Measurements from ENCODE around the gene ADAMTS16. TPM values are rescaled to one million over a fixed set of nuclear protein-coding genes. Genes with fewer than 3 reads are reported as not detected.
A peak's percentile ranks its signal among the peaks of the same experiment; 100 is the strongest.

The ADAMTS16 gene
- total and polyA plus RNA-seq, 11 donors = 0.05 to 4.7 (median 0.16) TPM; not detected in 8

DNA sequence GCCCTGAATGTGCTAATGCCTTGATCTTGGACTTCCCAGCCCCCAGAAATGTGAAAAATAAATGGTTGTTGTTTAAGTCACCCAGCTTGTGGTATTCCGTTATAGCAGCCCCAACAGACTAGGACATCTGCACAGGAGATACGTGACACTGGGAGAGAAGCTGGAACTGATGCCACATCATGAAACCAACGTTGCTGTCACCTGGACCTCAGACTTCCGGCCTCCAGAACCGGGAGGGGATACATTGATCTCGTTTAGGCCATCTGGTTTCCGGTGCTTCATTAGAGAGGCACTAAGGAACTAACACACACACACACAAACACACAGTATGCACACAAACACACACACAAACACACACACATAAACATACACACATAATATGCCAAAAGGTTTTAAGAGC is 207.3 kb downstream of the ADAMTS16 start:
- H3K27ac ChIP-seq = no peak overlapping the region
- DNase-seq = no peak
- H3K4me3 ChIP-seq = no peak overlapping the region
- TF ChIP-seq POLR2A (IDR thresholded peaks at IDR 0.05) = no peak
- TF ChIP-seq, protein P1, sequence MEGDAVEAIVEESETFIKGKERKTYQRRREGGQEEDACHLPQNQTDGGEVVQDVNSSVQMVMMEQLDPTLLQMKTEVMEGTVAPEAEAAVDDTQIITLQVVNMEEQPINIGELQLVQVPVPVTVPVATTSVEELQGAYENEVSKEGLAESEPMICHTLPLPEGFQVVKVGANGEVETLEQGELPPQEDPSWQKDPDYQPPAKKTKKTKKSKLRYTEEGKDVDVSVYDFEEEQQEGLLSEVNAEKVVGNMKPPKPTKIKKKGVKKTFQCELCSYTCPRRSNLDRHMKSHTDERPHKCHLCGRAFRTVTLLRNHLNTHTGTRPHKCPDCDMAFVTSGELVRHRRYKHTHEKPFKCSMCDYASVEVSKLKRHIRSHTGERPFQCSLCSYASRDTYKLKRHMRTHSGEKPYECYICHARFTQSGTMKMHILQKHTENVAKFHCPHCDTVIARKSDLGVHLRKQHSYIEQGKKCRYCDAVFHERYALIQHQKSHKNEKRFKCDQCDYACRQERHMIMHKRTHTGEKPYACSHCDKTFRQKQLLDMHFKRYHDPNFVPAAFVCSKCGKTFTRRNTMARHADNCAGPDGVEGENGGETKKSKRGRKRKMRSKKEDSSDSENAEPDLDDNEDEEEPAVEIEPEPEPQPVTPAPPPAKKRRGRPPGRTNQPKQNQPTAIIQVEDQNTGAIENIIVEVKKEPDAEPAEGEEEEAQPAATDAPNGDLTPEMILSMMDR (IDR thresholded peaks at IDR 0.05) = no peak
- peaks cover 0 to 23% (median 13%) of the 10 kb centered on the region in 12 donors for H3K4me1 ChIP-seq
- H3K9me3 ChIP-seq = no peaks in the 10 kb centered on the region
- no peaks in the 10 kb centered on the region for H3K27me3 ChIP-seq
- no peak for ATAC-seq
- H3K36me3 ChIP-seq = no peaks in the 10 kb centered on the region
- 84 to 91% (median 87%) methylated on average over 6 to 7 of the region's 7 CpGs for WGBS, 4 donors
- intact Hi-C loops (cut with DNase I) = no loop called here

- intact Hi-C loops (cut with DNase I) = no loop called here
- Histone ChIP-seq H3K9me3 (no peaks in the 10 kb centered on the region), H3K4me3 (no peak overlapping the region), H3K36me3 (no peaks in the 10 kb centered on the region), H3K27me3 (no peaks in the 10 kb centered on the region), H3K27ac (peak overlapping the region in 1 of 12 donors; percentile 5), H3K4me1 (peaks cover 0 to 23% (median 12%) of the 10 kb centered on the region in 12 donors)
- WGBS, 4 donors = 41 to 44% (median 41%) methylated on average over 10 of the region's 10 CpGs
- DNase-seq = no peak
- TF ChIP-seq, protein P1 (IDR thresholded peaks at IDR 0.05) = no peak
- no peak for TF ChIP-seq POLR2A (IDR thresholded peaks at IDR 0.05)
- ATAC-seq = peak in 1 of 4 donors; percentile 70
Measured at GRCh38 chr5:5348135-5348534, 208.0 kb downstream of the ADAMTS16 start.

DNA sequence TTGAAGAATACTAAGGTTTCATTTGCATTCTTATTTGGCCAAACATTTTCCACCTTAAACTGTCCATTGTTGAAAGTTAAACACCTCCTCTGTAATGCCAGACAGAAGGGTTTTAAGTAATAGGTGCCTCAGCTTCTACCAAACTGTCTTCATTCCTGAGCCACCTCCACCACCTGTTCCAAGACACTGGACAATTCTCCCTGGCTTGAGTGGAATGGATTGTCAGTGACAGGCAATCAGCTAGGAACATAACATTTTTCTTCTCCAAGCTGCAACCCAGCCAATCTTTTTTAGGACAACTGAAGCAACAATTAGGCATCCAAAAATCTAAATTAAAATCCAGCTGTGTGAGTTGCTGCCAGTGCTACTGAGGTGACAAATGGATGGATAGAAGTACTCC is 208.4 kb downstream of the ADAMTS16 start:
- H3K27me3 ChIP-seq = no peaks in the 10 kb centered on the region
- ATAC-seq = no peak
- H3K4me1 ChIP-seq = peaks cover 0 to 20% (median 8%) of the 10 kb centered on the region in 12 donors
- H3K36me3 ChIP-seq = no peaks in the 10 kb centered on the region
- H3K27ac ChIP-seq = no peak overlapping the region
- no peak for TF ChIP-seq POLR2A (IDR thresholded peaks at IDR 0.05)
- TF ChIP-seq, protein P1 (IDR thresholded peaks at IDR 0.05) = no peak
- DNase-seq = no peak
- no peaks in the 10 kb centered on the region for H3K9me3 ChIP-seq
- no peak overlapping the region for H3K4me3 ChIP-seq
- intact Hi-C loops (cut with DNase I) = no loop called here

- no peaks in the 10 kb centered on the region for H3K27me3 ChIP-seq
- intact Hi-C loops (cut with DNase I) = no loop called here
- ATAC-seq (no peak), DNase-seq (no peak)
- H3K4me1 ChIP-seq = peaks cover 0 to 8% (median 1%) of the 10 kb centered on the region in 12 donors
- H3K27ac ChIP-seq = no peak overlapping the region
- no peak for TF ChIP-seq POLR2A (IDR thresholded peaks at IDR 0.05)
- TF ChIP-seq, protein P1 (IDR thresholded peaks at IDR 0.05) = no peak
- H3K36me3 ChIP-seq = no peaks in the 10 kb centered on the region
- no peak overlapping the region for H3K4me3 ChIP-seq
- 67 to 71% (median 69%) methylated on average over 9 of the region's 9 CpGs for WGBS, 4 donors
- no peaks in the 10 kb centered on the region for H3K9me3 ChIP-seq
Measured at GRCh38 chr5:5350101-5350500, 210.0 kb downstream of the ADAMTS16 start.
